Tibial artery (tissue), 4 donors: ENCODE data around the gene ANP32D.
A peak's percentile ranks its signal among the peaks of the same experiment; 100 is the strongest.
"Not testable (repeated sequence)": the region's sequence is repeated elsewhere in the genome, so short reads cannot be mapped to it uniquely, and the experiment has no call there.

ENCODE experiments used
- DNase-seq, 2 donors: peaks; one replicate each; pipeline ENCODE4 v3.0.0-alpha.2; 2019
- H3K27ac ChIP-seq, 2 donors: fragments of 200-600 bp; sonication (generic) in 1 of 2; 1 replicate in 1 of 2; 2 replicates in 1 of 2; pipeline ENCODE4 v1.5.1; 2018 to 2019; ENCODE audit warnings: mild to moderate bottlenecking in 1 of 2
- H3K27me3 ChIP-seq, 2 donors: fragments of 200-600 bp; sonication (generic) in 1 of 2; one replicate each; pipeline versions ENCODE4 v1.5.1 to v1.6.0; 2016 to 2019
- H3K36me3 ChIP-seq, 3 donors: fragments of 200-600 bp; sonication (generic) in 2 of 3; one replicate each; pipeline ENCODE4 v1.5.1; 2016 to 2019; ENCODE audit warnings: mild to moderate bottlenecking in 2 of 3
- H3K4me1 ChIP-seq, 4 donors: fragments of 200-600 bp; sonication (generic) in 2 of 4; 1 replicate in 3 of 4; 2 replicates in 1 of 4; pipeline ENCODE4 v1.5.1; 2016 to 2019
- H3K4me3 ChIP-seq, 2 donors: fragments of 200-600 bp; sonication (generic) in 1 of 2; 1 replicate in 1 of 2; 2 replicates in 1 of 2; pipeline ENCODE4 v1.5.1; 2018 to 2019; ENCODE audit warnings: mild to moderate bottlenecking in 2 of 2
- H3K9me3 ChIP-seq, 3 donors: fragments of 200-600 bp; sonication (generic) in 1 of 3; one replicate each; pipeline ENCODE4 v1.5.1; 2016 to 2019
- CTCF ChIP-seq, 2 experiments: fragments of 200-600 bp in 1 of 2; fragments of 450-650 bp in 1 of 2; IDR thresholded peaks; one replicate each; pipeline ENCODE4 v1.5.1; 2017 to 2019; ENCODE audit warnings: antibody characterized with exemption in 2 of 2, mild to moderate bottlenecking in 1 of 2, moderate library complexity in 1 of 2
- intact Hi-C: fragments of 100-400 bp; cut with DNase I; formaldehyde crosslinking; loops from one replicate; pipeline ENCODE4 v1.15.0; 2023; ENCODE audit warnings: low total_unique reads

ANP32D gene

GRCh38 chr12:48445538-48445937, 26.8 kb upstream of the ANP32D start:
- H3K27me3 ChIP-seq: no peaks in the 10 kb centered on the region
- H3K4me1 ChIP-seq: no peaks in the 10 kb centered on the region
- intact Hi-C loops: no loop called here
- TF ChIP-seq CTCF (IDR thresholded peaks at IDR 0.05): no peak
- no peaks in the 10 kb centered on the region for H3K36me3 ChIP-seq
- H3K4me3 ChIP-seq: no peak overlapping the region
- H3K9me3 ChIP-seq: peaks cover 0 to 8% (median 0%) of the 10 kb centered on the region in 3 donors
- no peak for DNase-seq
- H3K27ac ChIP-seq: no peak overlapping the region

- no peak overlapping the region for H3K27ac ChIP-seq
- intact Hi-C loops: no loop called here
Measured at GRCh38 chr12:48446161-48446776, 26.1 kb upstream of the ANP32D start.

GRCh38 chr12:48447755-48448154, 24.6 kb upstream of the ANP32D start:
- intact Hi-C loops: no loop called here
- no peak for TF ChIP-seq CTCF (IDR thresholded peaks at IDR 0.05)
- H3K4me1 ChIP-seq: no peaks in the 10 kb centered on the region
- no peak for DNase-seq
- H3K27ac ChIP-seq: no peak overlapping the region
- H3K27me3 ChIP-seq: no peaks in the 10 kb centered on the region
- no peak overlapping the region for H3K4me3 ChIP-seq
- no peaks in the 10 kb centered on the region for H3K36me3 ChIP-seq
- peaks cover 0 to 8% (median 0%) of the 10 kb centered on the region in 3 donors for H3K9me3 ChIP-seq

More at GRCh38 chr12:48446161-48446776, 26.1 kb upstream of the ANP32D start:
- Histone ChIP-seq H3K36me3 (no peaks in the 10 kb centered on the region), H3K9me3 (peaks cover 0 to 8% (median 0%) of the 10 kb centered on the region in 3 donors), H3K4me3 (no peak overlapping the region), H3K4me1 (no peaks in the 10 kb centered on the region), H3K27me3 (no peaks in the 10 kb centered on the region)
- TF ChIP-seq CTCF (IDR thresholded peaks at IDR 0.05): no peak
- DNase-seq: no peak

GRCh38 chr12:48451372-48451771, 21.0 kb upstream of the ANP32D start:
- Histone ChIP-seq H3K9me3 (peaks cover 0 to 8% (median 0%) of the 10 kb centered on the region in 3 donors), H3K36me3 (no peaks in the 10 kb centered on the region), H3K4me3 (no peak overlapping the region), H3K27ac (no peak overlapping the region), H3K27me3 (no peaks in the 10 kb centered on the region), H3K4me1 (no peaks in the 10 kb centered on the region)
- DNase-seq: no peak
- intact Hi-C loops: no loop called here
- no peak for TF ChIP-seq CTCF (IDR thresholded peaks at IDR 0.05)

GRCh38 chr12:48452961-48453360, 19.4 kb upstream of the ANP32D start:
- DNase-seq, H3K27ac ChIP-seq, H3K27me3 ChIP-seq, H3K9me3 ChIP-seq, H3K36me3 ChIP-seq, H3K4me1 ChIP-seq, intact Hi-C loops, H3K4me3 ChIP-seq: not testable (repeated sequence)

GRCh38 chr12:48454667-48455066, 17.7 kb upstream of the ANP32D start:
- no peak overlapping the region for H3K27ac ChIP-seq
- TF ChIP-seq CTCF (IDR thresholded peaks at IDR 0.05): peak; percentile 39 to 45
- no peak for DNase-seq
- H3K36me3 ChIP-seq: no peaks in the 10 kb centered on the region
- H3K4me3 ChIP-seq: no peak overlapping the region
- H3K9me3 ChIP-seq: peaks cover 0 to 7% (median 0%) of the 10 kb centered on the region in 3 donors
- no peaks in the 10 kb centered on the region for H3K4me1 ChIP-seq
- intact Hi-C loops: no loop called here
- no peaks in the 10 kb centered on the region for H3K27me3 ChIP-seq
